BJ (cell line): Measurements from ENCODE around the gene HMGXB3. TPM values are rescaled to one million over a fixed set of nuclear protein-coding genes. Genes with fewer than 3 reads are reported as not detected.

Source experiments
- CTCF ChIA-PET: fragments of 350-600 bp; formaldehyde crosslinking; extraction: SDS; loops from one replicate; lab custom pipeline; 2021; ENCODE audit warnings: antibody characterized with exemption, inconsistent platforms; lab: Yijun Ruan, JAX
- POLR2A ChIA-PET: fragments of 300-600 bp; sonication (Branson Sonifier 250); formaldehyde crosslinking; extraction: SDS; loops from one replicate; lab custom pipeline; 2021; ENCODE audit warnings: antibody characterized with exemption; lab: Charles Lee
- DNase-seq: peaks from one replicate; pipeline ENCODE4 v3.0.0-alpha.2; 2011; ENCODE audit warnings: low read depth
- H3K27me3 ChIP-seq: 2 replicates; pipeline ENCODE4 v1.6.0; 2011; ENCODE audit warnings: low read length; ENCODE audit not compliant: control insufficient read depth, insufficient read depth
- H3K36me3 ChIP-seq: 2 replicates; pipeline ENCODE4 v1.5.1; 2011; ENCODE audit warnings: low read length; ENCODE audit not compliant: control insufficient read depth, insufficient read depth
- H3K4me3 ChIP-seq: 2 replicates; pipeline ENCODE4 v1.5.1; 2011; ENCODE audit warnings: low read depth, mild to moderate bottlenecking, control low read depth, low read length
- polyA plus RNA-seq: library from polyadenylated mRNA; depleted of rRNA; stranded (reverse); fragments of >200 nt; gene quantifications from 2 replicates; pipeline ENCODE4 v1.2.3, GENCODE V29; 2011
- TF ChIP-seq, protein P1 (sequence below): IDR thresholded peaks from 2 replicates; pipeline ENCODE4 v1.5.1; 2011; ENCODE audit warnings: low read depth, mild to moderate bottlenecking, control low read depth, inconsistent platforms, low read length, moderate library complexity; ENCODE audit not compliant: insufficient read depth

The HMGXB3 gene
- polyA plus RNA-seq, 1 experiment: 39.0 TPM

DNA sequence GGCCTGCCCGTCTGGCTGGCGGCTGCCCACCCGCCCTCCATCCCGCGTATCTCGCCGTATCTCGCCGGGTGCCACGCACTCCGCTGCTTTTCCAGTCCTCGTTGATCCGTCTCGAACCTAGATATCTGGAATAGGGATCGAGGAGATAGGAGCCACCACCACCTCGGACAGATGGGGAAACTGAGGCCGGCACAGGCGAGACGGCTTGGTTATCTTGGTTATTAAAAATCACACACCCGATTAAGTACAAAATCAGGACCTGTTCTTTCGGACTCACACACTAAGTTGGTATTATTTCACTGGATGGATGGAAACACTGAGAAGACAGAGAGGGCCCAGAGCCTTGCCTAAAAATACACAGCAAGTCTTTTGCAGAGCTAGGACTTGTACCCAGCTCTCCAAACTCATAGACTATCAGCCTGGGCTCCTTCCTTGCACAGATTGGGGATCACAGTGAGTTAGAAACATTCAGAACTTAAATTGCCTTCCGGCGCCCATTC is 39.3 kb upstream of the HMGXB3 start:
- DNase-seq: no peak
- CTCF ChIA-PET: interaction anchor here (0.7 to 11.1 kb wide), 14 partner anchors 22 to 257 kb away, joined by 3 to 269 read pairs (median 6); no protein-coding TSS in a partner anchor
- TF ChIP-seq, protein P1, sequence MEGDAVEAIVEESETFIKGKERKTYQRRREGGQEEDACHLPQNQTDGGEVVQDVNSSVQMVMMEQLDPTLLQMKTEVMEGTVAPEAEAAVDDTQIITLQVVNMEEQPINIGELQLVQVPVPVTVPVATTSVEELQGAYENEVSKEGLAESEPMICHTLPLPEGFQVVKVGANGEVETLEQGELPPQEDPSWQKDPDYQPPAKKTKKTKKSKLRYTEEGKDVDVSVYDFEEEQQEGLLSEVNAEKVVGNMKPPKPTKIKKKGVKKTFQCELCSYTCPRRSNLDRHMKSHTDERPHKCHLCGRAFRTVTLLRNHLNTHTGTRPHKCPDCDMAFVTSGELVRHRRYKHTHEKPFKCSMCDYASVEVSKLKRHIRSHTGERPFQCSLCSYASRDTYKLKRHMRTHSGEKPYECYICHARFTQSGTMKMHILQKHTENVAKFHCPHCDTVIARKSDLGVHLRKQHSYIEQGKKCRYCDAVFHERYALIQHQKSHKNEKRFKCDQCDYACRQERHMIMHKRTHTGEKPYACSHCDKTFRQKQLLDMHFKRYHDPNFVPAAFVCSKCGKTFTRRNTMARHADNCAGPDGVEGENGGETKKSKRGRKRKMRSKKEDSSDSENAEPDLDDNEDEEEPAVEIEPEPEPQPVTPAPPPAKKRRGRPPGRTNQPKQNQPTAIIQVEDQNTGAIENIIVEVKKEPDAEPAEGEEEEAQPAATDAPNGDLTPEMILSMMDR: no peak
- Histone ChIP-seq H3K27me3 (no peaks in the 10 kb centered on the region), H3K4me3 (peak overlapping the region; percentile 78), H3K36me3 (no peaks in the 10 kb centered on the region)
- POLR2A ChIA-PET: interaction anchor here (0.7 kb wide), 1 partner anchor 12 kb away, joined by 3 read pairs; no protein-coding TSS in a partner anchor

DNA sequence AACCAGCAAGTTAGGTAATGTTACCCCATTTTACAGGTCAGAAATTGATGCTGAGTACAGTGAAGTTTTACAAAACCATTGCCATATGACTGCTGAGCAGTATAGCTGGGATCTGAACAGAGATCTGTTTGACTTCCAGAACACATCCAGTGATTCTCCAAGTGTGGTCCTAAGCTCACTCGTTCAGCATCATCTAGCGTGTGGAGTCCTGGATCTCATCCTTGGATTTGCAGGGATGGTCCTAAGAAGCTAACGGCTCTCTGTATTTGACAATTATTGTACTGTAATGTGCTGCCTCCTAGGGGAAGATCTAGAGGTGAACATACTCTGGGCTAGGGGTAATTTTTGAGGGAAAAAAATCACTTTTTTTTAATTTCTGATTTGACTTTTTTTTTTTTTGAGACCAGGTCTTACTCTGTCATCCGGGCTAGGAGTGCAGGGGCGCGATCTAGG is 38.6 kb upstream of the HMGXB3 start:
- POLR2A ChIA-PET: interaction anchor here (0.5 kb wide), 1 partner anchor 336 kb away, joined by 4 read pairs; no protein-coding TSS in a partner anchor
- TF ChIP-seq, protein P1: peak; percentile 66
- Histone ChIP-seq H3K4me3 (no peak overlapping the region), H3K36me3 (no peaks in the 10 kb centered on the region), H3K27me3 (no peaks in the 10 kb centered on the region)
- CTCF ChIA-PET: interaction anchor here (0.6 to 11.1 kb wide), 19 partner anchors 10 to 322 kb away, joined by 3 to 269 read pairs (median 5); no protein-coding TSS in a partner anchor
- DNase-seq: no peak

DNA sequence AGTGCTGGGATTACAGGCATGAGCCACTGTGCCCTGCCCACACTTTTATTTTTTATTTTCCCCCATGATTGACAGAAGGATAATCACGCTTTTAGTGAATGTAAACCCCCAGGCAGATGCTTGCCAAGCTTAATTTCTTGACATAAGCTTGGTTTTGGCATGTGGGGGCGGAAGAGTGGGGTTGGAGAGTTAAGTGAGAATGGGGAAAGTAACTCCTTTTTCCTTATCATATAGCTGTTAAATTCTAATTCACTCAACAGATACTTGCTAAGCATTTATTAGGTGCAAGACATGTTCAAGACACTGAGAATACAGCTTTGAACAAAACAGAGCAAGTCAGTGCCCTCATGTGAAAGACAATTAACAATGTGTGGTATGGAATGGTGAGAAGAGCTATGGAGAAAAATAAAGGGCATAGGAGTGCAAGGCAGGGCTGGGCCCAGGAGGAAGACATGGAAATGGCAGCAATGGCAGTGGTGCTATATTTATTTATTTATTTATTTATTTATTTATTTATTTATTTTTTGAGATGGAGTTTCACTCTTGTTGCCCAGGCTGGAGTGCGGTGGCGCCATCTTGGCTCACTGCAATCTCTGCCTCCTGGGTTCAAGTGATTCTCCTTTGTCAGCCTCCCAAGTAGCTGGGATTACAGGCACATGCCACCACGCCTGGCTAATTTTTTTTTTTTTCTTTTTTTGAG is 37.8 kb upstream of the HMGXB3 start:
- POLR2A ChIA-PET: interaction anchor here (0.5 kb wide), 1 partner anchor 336 kb away, joined by 4 read pairs; no protein-coding TSS in a partner anchor
- TF ChIP-seq, protein P1: no peak
- Histone ChIP-seq H3K36me3 (no peaks in the 10 kb centered on the region), H3K4me3 (no peak overlapping the region), H3K27me3 (no peaks in the 10 kb centered on the region)
- DNase-seq: no peak
- CTCF ChIA-PET: interaction anchor here (0.8 to 11.1 kb wide), 16 partner anchors 9 to 255 kb away, joined by 3 to 269 read pairs (median 5); no protein-coding TSS in a partner anchor

DNA sequence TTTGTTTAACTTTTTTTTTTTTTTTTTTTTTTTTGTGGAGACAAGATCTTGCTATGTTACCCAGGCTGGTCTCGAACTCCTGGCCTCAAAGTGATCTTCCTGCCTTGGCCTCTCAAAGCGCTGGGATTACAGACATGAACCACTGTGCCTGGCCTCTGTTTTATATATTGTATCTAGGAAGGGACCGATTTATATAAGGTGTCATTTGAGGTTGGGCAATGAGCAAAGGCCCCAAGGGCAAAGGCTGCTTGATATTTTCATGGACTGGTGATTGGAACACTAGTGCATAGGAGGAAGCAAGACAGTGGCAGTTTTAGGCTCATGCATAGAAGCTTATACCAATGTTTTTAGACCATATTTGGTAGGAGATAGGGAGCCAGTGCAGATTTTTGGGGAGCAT is 36.8 kb upstream of the HMGXB3 start:
- TF ChIP-seq, protein P1: no peak
- Histone ChIP-seq H3K27me3 (no peaks in the 10 kb centered on the region), H3K36me3 (no peaks in the 10 kb centered on the region), H3K4me3 (no peak overlapping the region)
- ChIA-PET CTCF (interaction anchor here (1.1 to 11.1 kb wide), 3 partner anchors 27 to 129 kb away, joined by 3 to 269 read pairs (median 5); no protein-coding TSS in a partner anchor), POLR2A (no interaction called here)
- no peak for DNase-seq

DNA sequence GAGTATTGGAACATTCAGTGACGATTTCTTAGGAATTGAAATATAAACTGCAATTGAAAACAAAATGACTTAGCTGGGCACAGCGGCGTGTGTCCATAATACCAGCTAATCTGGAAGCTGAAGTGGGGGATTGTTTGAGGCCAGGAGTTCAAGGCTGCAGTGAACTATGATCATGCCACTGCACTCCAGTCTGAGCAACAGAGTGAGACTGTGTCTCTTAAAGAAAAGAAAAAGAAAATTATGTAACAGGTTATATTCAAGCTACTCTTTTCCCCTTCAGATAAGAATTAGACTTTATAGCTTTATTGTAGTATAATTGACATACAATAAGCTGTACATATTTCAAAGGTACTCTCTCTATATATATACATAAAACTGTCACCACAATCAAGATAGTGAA is 33.6 kb upstream of the HMGXB3 start:
- TF ChIP-seq, protein P1: no peak
- Histone ChIP-seq H3K27me3 (no peaks in the 10 kb centered on the region), H3K4me3 (no peak overlapping the region), H3K36me3 (no peaks in the 10 kb centered on the region)
- CTCF ChIA-PET: interaction anchor here (1.0 to 11.1 kb wide), 4 partner anchors 13 to 132 kb away, joined by 4 to 269 read pairs (median 4); no protein-coding TSS in a partner anchor
- POLR2A ChIA-PET: no interaction called here
- no peak for DNase-seq
